ENCODE measurements around the gene VPS52.

DNA sequence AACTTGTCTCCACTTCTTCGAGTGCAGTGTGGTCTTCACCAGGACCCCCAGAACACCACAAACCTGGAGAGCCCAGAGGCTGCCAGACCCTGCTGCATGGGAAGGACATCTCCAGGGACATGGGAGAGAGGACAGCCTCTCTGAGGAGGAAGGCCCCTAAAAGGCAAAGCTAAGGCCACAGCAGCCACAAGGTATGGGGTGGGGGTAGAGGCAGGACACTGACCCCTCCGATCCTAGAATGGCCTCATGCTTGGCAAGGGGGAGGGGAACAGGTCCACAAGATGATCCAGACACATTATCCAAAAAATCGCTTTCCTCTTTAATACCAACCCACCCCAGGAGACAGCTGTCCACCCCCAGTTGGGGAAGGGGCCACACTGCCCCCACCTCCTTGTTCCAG, 7.1 kb upstream of the VPS52 start:
- TF ChIP-seq, protein P1, sequence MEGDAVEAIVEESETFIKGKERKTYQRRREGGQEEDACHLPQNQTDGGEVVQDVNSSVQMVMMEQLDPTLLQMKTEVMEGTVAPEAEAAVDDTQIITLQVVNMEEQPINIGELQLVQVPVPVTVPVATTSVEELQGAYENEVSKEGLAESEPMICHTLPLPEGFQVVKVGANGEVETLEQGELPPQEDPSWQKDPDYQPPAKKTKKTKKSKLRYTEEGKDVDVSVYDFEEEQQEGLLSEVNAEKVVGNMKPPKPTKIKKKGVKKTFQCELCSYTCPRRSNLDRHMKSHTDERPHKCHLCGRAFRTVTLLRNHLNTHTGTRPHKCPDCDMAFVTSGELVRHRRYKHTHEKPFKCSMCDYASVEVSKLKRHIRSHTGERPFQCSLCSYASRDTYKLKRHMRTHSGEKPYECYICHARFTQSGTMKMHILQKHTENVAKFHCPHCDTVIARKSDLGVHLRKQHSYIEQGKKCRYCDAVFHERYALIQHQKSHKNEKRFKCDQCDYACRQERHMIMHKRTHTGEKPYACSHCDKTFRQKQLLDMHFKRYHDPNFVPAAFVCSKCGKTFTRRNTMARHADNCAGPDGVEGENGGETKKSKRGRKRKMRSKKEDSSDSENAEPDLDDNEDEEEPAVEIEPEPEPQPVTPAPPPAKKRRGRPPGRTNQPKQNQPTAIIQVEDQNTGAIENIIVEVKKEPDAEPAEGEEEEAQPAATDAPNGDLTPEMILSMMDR (IDR thresholded peaks at IDR 0.05; ENCODE audit: low read depth, low read length) = no peak
- no peak for TF ChIP-seq MYC (IDR thresholded peaks at IDR 0.05; ENCODE audit: low read depth, low read length)
- no peak for TF ChIP-seq POLR2A (IDR thresholded peaks at IDR 0.05; ENCODE audit: extremely low read depth, insufficient read length)
